ENCODE measurements around the gene UBAP2. TPM values are rescaled to one million over a fixed set of nuclear protein-coding genes. Genes with fewer than 3 reads are reported as not detected.

UBAP2 gene
- total RNA-seq, 2 experiments from 2014 or later: 42.9 to 48.8 TPM

DNA sequence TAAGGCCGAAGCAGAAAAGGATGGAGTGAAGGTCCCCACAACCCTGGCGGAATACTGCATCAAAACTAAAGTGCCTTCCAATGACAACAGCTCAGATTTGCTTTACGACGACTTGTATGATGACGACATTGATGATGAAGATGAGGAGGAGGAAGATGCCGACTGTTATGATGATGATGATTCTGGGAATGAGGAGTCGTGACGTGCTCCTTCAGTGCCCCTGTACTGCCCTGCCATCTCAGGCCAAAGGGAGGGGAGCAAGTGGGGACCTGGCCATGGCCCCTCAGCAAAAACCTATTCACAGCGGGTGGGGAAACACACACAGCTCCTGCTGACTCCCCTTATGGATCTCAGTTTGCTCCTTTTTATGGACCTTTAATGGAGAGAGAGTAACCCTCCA is 131.7 kb downstream of the UBAP2 start:
- Mint-ChIP-seq H3K9me3 (no peaks in the 10 kb centered on the region), H3K27ac (no peak overlapping the region), H3K4me3 (no peak overlapping the region), H3K36me3 (peaks cover 19% of the 10 kb centered on the region), H3K4me1 (peaks cover 1% of the 10 kb centered on the region), H3K27me3 (no peaks in the 10 kb centered on the region)
- ATAC-seq (ENCODE audit: low read depth) (no peak), DNase-seq (no peak)
- POLR2A ChIA-PET: interaction anchor here (0.6 to 1.0 kb wide), 2 partner anchors 11 to 72 kb away, joined by 3 to 4 read pairs; no protein-coding TSS in a partner anchor

GRCh38 chr9:33914887-33915628 is 133.6 kb downstream of the UBAP2 start:
- peaks cover 18% of the 10 kb centered on the region for H3K36me3 Mint-ChIP-seq
- H3K4me1 Mint-ChIP-seq: no peaks in the 10 kb centered on the region
- no peak for DNase-seq
- no peaks in the 10 kb centered on the region for H3K9me3 Mint-ChIP-seq
- ATAC-seq (ENCODE audit: low read depth): no peak
- H3K4me3 Mint-ChIP-seq: no peak overlapping the region
- H3K27ac Mint-ChIP-seq: peak overlapping the region; percentile 51
- no peaks in the 10 kb centered on the region for H3K27me3 Mint-ChIP-seq
- POLR2A ChIA-PET: interaction anchor here (0.6 kb wide), 1 partner anchor 90 kb away, joined by 3 read pairs; no protein-coding TSS in a partner anchor

- Mint-ChIP-seq H3K9me3 (no peaks in the 10 kb centered on the region), H3K27ac (no peak overlapping the region), H3K36me3 (peaks cover 17% of the 10 kb centered on the region), H3K27me3 (no peaks in the 10 kb centered on the region), H3K4me3 (no peak overlapping the region), H3K4me1 (no peaks in the 10 kb centered on the region)
- DNase-seq (no peak), ATAC-seq (ENCODE audit: low read depth) (no peak)
- POLR2A ChIA-PET: no interaction called here
Observed at GRCh38 chr9:33913541-33913940, 135.1 kb downstream of the UBAP2 start.

GRCh38 chr9:33908749-33909148 is 139.9 kb downstream of the UBAP2 start:
- POLR2A ChIA-PET: no interaction called here
- H3K4me1 Mint-ChIP-seq: peaks cover 2% of the 10 kb centered on the region
- H3K4me3 Mint-ChIP-seq: no peak overlapping the region
- ATAC-seq (ENCODE audit: low read depth) (no peak), DNase-seq (no peak)
- peaks cover 20% of the 10 kb centered on the region for H3K36me3 Mint-ChIP-seq
- no peak overlapping the region for H3K27ac Mint-ChIP-seq
- H3K27me3 Mint-ChIP-seq: no peaks in the 10 kb centered on the region
- H3K9me3 Mint-ChIP-seq: no peaks in the 10 kb centered on the region

GRCh38 chr9:33908114-33908513 is 140.6 kb downstream of the UBAP2 start:
- H3K9me3 Mint-ChIP-seq: no peaks in the 10 kb centered on the region
- DNase-seq (no peak), ATAC-seq (ENCODE audit: low read depth) (no peak)
- peaks cover 20% of the 10 kb centered on the region for H3K36me3 Mint-ChIP-seq
- H3K27ac Mint-ChIP-seq: no peak overlapping the region
- H3K27me3 Mint-ChIP-seq: no peaks in the 10 kb centered on the region
- H3K4me1 Mint-ChIP-seq: peaks cover 2% of the 10 kb centered on the region
- POLR2A ChIA-PET: no interaction called here
- no peak overlapping the region for H3K4me3 Mint-ChIP-seq

DNA sequence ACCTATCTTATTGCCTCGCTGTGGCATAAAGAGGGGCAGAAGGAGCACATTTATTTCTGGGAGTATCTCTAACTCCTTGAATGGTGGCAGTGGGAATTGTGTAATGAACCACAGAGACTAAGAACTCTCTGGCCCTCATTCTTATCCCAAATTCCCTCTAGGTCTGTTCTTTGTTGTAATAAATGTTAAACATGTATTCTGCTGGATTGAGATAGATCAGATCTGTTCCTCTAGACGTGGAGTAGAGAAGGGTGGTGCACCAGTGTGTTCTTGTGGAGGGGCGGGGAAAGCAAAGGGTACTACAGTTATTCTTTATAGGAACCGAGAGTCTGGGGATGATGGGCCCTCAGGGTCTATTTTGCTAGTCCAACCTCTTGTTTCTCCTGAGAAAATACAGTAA is 141.3 kb downstream of the UBAP2 start:
- H3K27me3 Mint-ChIP-seq: no peaks in the 10 kb centered on the region
- no peaks in the 10 kb centered on the region for H3K9me3 Mint-ChIP-seq
- H3K27ac Mint-ChIP-seq: no peak overlapping the region
- H3K4me1 Mint-ChIP-seq: peaks cover 2% of the 10 kb centered on the region
- DNase-seq: no peak
- H3K4me3 Mint-ChIP-seq: no peak overlapping the region
- ATAC-seq (ENCODE audit: low read depth): no peak
- peaks cover 20% of the 10 kb centered on the region for H3K36me3 Mint-ChIP-seq
- POLR2A ChIA-PET: no interaction called here

DNA sequence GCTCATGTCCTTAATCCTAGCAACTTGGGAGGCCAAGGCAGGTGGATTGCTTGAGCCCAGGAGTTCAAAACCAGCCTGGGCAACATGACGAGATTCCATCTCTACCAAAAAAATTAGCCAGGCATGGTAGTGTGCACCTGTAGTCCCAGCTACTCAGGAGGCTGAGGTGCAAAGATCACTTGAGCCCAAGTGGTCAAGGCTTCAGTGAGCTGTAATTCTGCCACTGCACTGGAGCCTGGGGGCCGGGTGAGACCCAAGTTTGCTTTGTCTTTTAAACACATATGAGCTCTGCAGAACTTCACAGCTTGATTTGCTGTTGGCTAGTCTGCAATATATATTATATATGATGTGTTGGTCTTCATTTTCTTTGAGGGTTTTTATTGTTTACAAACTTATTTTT is 141.9 kb downstream of the UBAP2 start:
- no peaks in the 10 kb centered on the region for H3K9me3 Mint-ChIP-seq
- POLR2A ChIA-PET: interaction anchor here (1.1 kb wide), 1 partner anchor 11 kb away, joined by 3 read pairs; no protein-coding TSS in a partner anchor
- H3K4me3 Mint-ChIP-seq: no peak overlapping the region
- H3K27ac Mint-ChIP-seq: no peak overlapping the region
- peaks cover 20% of the 10 kb centered on the region for H3K36me3 Mint-ChIP-seq
- H3K4me1 Mint-ChIP-seq: peaks cover 2% of the 10 kb centered on the region
- ATAC-seq (ENCODE audit: low read depth) (no peak), DNase-seq (no peak)
- H3K27me3 Mint-ChIP-seq: no peaks in the 10 kb centered on the region

DNA sequence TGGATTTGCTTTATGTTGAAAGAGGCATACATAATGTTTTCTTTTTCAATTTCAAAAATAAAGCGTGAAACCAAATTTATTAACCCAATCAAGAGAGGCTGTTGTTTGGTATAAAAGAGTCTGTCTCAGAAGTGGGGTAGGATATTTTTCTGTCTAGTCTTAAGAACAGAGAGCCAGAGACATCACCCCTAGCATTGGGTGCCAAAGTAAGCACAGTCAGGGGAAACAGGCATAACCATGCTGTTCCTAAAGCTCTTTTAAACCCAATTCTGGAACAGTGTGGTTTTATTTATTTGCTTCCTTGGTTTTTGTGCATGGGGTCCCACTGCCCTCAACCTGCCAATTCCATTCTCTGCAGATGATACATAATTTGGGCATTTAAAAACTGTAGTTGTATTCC is 143.6 kb downstream of the UBAP2 start:
- ATAC-seq (ENCODE audit: low read depth): no peak
- Mint-ChIP-seq H3K4me1 (peaks cover 2% of the 10 kb centered on the region), H3K36me3 (peaks cover 25% of the 10 kb centered on the region), H3K4me3 (no peak overlapping the region), H3K27me3 (no peaks in the 10 kb centered on the region), H3K9me3 (no peaks in the 10 kb centered on the region), H3K27ac (no peak overlapping the region)
- POLR2A ChIA-PET: no interaction called here
- DNase-seq: no peak

- no peak overlapping the region for H3K27ac Mint-ChIP-seq
- POLR2A ChIA-PET: no interaction called here
- H3K4me1 Mint-ChIP-seq: peaks cover 2% of the 10 kb centered on the region
- no peak overlapping the region for H3K4me3 Mint-ChIP-seq
- ATAC-seq (ENCODE audit: low read depth) (no peak), DNase-seq (no peak)
- H3K36me3 Mint-ChIP-seq: peaks cover 20% of the 10 kb centered on the region
- H3K27me3 Mint-ChIP-seq: no peaks in the 10 kb centered on the region
- no peaks in the 10 kb centered on the region for H3K9me3 Mint-ChIP-seq
Observed at GRCh38 chr9:33903157-33903780, 145.4 kb downstream of the UBAP2 start.

- Mint-ChIP-seq H3K27me3 (no peaks in the 10 kb centered on the region), H3K27ac (no peak overlapping the region), H3K4me1 (peaks cover 4% of the 10 kb centered on the region), H3K9me3 (no peaks in the 10 kb centered on the region), H3K4me3 (no peak overlapping the region), H3K36me3 (peaks cover 17% of the 10 kb centered on the region)
- DNase-seq: no peak
- POLR2A ChIA-PET: no interaction called here
- ATAC-seq (ENCODE audit: low read depth): no peak
Observed at GRCh38 chr9:33894316-33894715, 154.4 kb downstream of the UBAP2 start.

- H3K9me3 Mint-ChIP-seq: no peaks in the 10 kb centered on the region
- no peaks in the 10 kb centered on the region for H3K27me3 Mint-ChIP-seq
- H3K4me3 Mint-ChIP-seq: no peak overlapping the region
- no peak overlapping the region for H3K27ac Mint-ChIP-seq
- ATAC-seq (ENCODE audit: low read depth) (no peak), DNase-seq (no peak)
- peaks cover 17% of the 10 kb centered on the region for H3K36me3 Mint-ChIP-seq
- H3K4me1 Mint-ChIP-seq: peaks cover 4% of the 10 kb centered on the region
- POLR2A ChIA-PET: no interaction called here
Observed at GRCh38 chr9:33893861-33894260, 154.8 kb downstream of the UBAP2 start.

GRCh38 chr9:33885948-33886347 is 162.7 kb downstream of the UBAP2 start:
- no peak overlapping the region for H3K4me3 Mint-ChIP-seq
- H3K4me1 Mint-ChIP-seq: peaks cover 8% of the 10 kb centered on the region
- H3K27me3 Mint-ChIP-seq: no peaks in the 10 kb centered on the region
- peaks cover 11% of the 10 kb centered on the region for H3K36me3 Mint-ChIP-seq
- no peaks in the 10 kb centered on the region for H3K9me3 Mint-ChIP-seq
- no peak for DNase-seq
- POLR2A ChIA-PET: no interaction called here
- ATAC-seq (ENCODE audit: low read depth): no peak
- no peak overlapping the region for H3K27ac Mint-ChIP-seq

- H3K27ac Mint-ChIP-seq: no peak overlapping the region
- H3K9me3 Mint-ChIP-seq: no peaks in the 10 kb centered on the region
- ATAC-seq (ENCODE audit: low read depth) (no peak), DNase-seq (no peak)
- H3K27me3 Mint-ChIP-seq: no peaks in the 10 kb centered on the region
- H3K36me3 Mint-ChIP-seq: peaks cover 8% of the 10 kb centered on the region
- POLR2A ChIA-PET: no interaction called here
- H3K4me3 Mint-ChIP-seq: no peak overlapping the region
- H3K4me1 Mint-ChIP-seq: peaks cover 8% of the 10 kb centered on the region
Observed at GRCh38 chr9:33884856-33885701, 163.6 kb downstream of the UBAP2 start.

Data from activated naive CD8-positive, alpha-beta T cell treated with anti-CD3 and anti-CD28 coated beads, Interleukin-2, amount 10 ng/mL, durations not matched to agents 7 days and 5 days (primary cell).